Activated T-cell treated with anti-CD3 and anti-CD28 coated beads, Interleukin-2, amount 50 U/mL, for 24 hours (primary cell): Measurements from ENCODE around the gene RNF208.

Experiments
- DNase-seq: peaks from one replicate; pipeline ENCODE4 v3.0.0-alpha.2; 2020
- H3K27ac Mint-ChIP-seq: 2 replicates; pipeline ENCODE4 v1.8.0; 2020; ENCODE audit warnings: mild to moderate bottlenecking, mixed read lengths
- H3K27me3 Mint-ChIP-seq: 2 replicates; pipeline ENCODE4 v1.8.0; 2020; ENCODE audit warnings: mixed read lengths
- H3K36me3 Mint-ChIP-seq: 2 replicates; pipeline ENCODE4 v1.8.0; 2020; ENCODE audit warnings: low read depth, mixed read lengths
- H3K4me1 Mint-ChIP-seq: 2 replicates; pipeline ENCODE4 v1.8.0; 2020; ENCODE audit warnings: low read depth, mixed read lengths
- H3K4me3 Mint-ChIP-seq: 2 replicates; pipeline ENCODE4 v1.8.0; 2020; ENCODE audit warnings: mild to moderate bottlenecking, moderate library complexity, mixed read lengths
- H3K9me3 Mint-ChIP-seq: 2 replicates; pipeline ENCODE4 v1.8.0; 2020; ENCODE audit warnings: mixed read lengths

Gene RNF208

DNA sequence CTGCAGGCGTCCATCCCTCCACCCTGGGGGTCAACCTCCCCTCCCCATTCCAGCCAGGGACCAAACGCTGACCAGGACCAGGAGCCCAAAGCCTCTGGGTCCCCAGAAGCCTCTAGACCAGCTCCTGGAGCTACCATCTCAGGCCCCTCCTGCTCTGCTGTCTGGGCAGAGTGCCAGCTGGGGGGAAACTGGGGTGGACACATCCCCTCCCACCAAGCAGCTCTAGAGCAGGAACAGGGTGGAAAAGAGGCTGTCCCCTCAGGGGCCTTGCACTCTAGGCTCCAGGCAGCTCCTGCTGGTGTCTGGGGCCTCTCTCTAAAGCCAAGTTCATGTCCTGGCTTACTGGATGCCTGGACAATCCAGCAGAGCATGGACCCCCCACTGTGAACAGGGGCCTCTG lies 29.2 kb downstream of the RNF208 start:
- Mint-ChIP-seq H3K36me3 (peaks cover 31% of the 10 kb centered on the region), H3K4me3 (no peak overlapping the region), H3K9me3 (no peaks in the 10 kb centered on the region), H3K27me3 (no peaks in the 10 kb centered on the region), H3K27ac (no peak overlapping the region), H3K4me1 (peaks cover 24% of the 10 kb centered on the region)
- DNase-seq: no peak

DNA sequence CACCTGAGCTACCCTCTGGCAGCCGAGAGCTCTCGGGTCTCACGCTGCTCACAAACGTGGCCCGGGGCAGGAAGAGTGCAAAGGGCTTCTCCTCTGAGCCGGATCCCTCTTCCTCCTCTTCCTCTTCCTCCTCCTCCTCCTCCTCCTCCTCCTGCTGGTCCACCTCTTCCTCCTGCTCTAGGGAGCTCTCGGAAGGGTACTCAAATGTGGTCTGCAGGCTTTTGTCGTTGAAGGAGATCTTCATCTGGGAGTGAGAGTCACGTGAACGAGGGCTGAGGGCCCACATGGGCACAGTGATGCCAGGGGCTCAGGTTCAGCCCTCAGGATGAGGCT lies 29.6 kb downstream of the RNF208 start:
- Mint-ChIP-seq H3K36me3 (peaks cover 35% of the 10 kb centered on the region), H3K27me3 (no peaks in the 10 kb centered on the region), H3K4me3 (no peak overlapping the region), H3K4me1 (peaks cover 26% of the 10 kb centered on the region), H3K27ac (no peak overlapping the region), H3K9me3 (no peaks in the 10 kb centered on the region)
- DNase-seq: no peak

DNA sequence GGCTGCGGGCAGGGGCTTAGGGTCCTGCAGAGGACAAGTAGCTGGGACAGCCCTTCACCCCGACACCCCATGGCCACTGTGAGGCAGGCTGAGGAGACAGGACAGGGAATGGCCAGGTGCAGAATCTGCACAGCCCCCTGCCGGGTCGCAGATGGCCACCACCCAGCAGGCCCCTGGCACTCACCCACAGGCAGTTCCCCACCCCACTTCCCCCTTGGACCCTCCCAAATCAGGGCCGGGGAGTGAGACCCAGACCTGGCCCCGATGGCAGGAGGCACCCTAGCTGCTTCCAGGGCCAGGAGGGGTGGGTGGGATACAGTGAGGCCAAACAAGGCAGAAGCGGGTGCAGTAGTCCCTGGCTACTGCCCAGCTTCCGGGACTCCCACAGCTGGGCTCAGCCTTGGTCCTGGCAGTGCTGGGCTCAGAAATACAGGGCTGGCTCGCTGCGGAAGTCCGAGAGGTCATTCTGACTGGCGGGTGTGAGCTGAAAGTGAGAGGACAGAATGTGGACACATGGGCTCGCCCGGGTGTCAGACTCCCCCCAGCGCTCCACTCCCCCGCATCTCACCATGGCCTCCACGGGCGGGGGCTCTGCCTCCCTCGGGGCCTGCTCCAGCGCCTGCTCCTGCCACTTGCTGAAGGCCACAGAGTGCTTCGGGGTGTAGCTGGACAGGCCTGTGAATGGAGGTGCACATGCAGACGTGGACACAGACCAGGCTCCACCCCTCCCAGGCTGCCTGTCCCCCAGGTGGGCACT lies 30.2 kb downstream of the RNF208 start:
- Mint-ChIP-seq H3K27me3 (no peaks in the 10 kb centered on the region), H3K27ac (peak overlapping the region; percentile 40), H3K36me3 (peaks cover 41% of the 10 kb centered on the region), H3K9me3 (no peaks in the 10 kb centered on the region), H3K4me3 (no peak overlapping the region), H3K4me1 (peaks cover 31% of the 10 kb centered on the region)
- DNase-seq: no peak

DNA sequence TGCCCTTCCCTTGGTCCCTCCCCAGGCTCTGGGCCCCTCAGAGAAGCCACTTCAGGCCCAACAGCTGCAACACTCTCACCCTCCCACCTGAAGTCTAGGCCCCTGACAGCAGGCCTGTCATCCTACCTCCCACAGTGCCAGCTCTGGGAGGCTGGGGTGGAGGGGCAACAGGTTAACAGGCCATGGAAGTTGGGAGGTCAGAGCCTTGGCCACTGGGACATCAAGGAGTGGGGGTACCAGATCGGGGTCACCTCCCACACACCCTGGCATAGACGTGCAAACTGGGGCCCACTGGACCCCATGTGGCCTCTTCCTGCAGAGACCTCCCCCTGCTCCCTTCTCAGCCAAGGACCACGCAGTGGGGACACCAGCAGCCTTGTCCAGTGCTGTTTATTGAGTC lies 30.8 kb downstream of the RNF208 start:
- Mint-ChIP-seq H3K4me1 (peaks cover 37% of the 10 kb centered on the region), H3K36me3 (peaks cover 47% of the 10 kb centered on the region), H3K9me3 (no peaks in the 10 kb centered on the region), H3K27me3 (no peaks in the 10 kb centered on the region), H3K27ac (peak overlapping the region; percentile 40), H3K4me3 (no peak overlapping the region)
- no peak for DNase-seq

- peak overlapping the region; percentile 97 for H3K27ac Mint-ChIP-seq
- no peaks in the 10 kb centered on the region for H3K9me3 Mint-ChIP-seq
- peaks cover 55% of the 10 kb centered on the region for H3K36me3 Mint-ChIP-seq
- H3K4me3 Mint-ChIP-seq: peak overlapping the region; percentile 96
- H3K27me3 Mint-ChIP-seq: no peaks in the 10 kb centered on the region
- no peak for DNase-seq
- peaks cover 45% of the 10 kb centered on the region for H3K4me1 Mint-ChIP-seq
Observed at GRCh38 chr9:137190315-137190856, 31.7 kb downstream of the RNF208 start.

DNA sequence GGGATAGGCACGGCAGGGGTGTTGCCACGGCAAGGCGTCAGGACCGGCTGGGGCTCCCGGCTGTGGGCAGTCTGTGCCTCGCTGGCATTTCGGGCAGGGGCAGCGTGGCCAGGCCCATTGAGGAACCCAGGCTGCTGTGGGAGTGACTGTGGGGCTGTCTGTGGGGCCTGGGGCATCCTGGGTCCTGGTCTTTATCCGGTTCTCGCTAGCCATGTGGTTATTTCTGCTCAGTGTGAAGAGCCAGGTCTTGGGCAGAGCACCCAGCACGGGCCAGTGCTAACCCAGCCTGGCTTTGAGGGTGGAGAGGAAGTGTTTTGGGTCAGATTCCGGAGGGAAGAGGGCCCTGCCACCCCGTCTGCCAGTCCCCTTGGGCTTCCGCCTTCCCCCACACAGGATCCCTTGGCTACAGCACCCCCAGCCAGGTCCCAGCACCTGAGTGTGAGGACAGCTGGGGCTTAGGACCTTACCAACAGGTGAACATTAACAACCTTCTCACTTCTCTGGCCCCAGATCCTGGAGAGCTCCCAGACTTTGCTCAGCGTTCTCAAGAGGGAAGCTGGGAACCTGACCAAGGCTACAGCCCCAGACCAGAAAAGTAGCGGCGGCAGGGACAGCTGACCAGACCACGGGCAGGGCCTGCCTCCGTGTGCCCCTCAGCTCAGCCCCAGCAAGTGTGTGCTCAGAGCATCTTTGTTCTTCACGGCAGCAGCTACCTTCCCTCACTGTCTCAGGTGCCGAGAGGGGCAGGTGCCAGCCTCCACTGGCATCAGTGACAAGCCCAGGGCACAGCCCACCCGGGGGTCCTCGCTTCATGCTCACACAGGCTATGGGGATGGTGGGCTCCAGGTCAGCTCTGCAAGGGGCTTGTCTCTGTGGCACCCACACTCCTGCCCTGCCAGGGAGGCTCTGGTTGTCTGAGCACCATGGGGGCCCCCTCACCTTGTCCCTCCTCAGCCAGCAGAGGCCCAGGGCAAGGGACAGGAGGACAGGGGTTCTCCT lies 32.4 kb downstream of the RNF208 start:
- peaks cover 59% of the 10 kb centered on the region for H3K36me3 Mint-ChIP-seq
- H3K27ac Mint-ChIP-seq: peak overlapping the region; percentile 97
- peak overlapping the region; percentile 96 for H3K4me3 Mint-ChIP-seq
- H3K9me3 Mint-ChIP-seq: no peaks in the 10 kb centered on the region
- peaks cover 47% of the 10 kb centered on the region for H3K4me1 Mint-ChIP-seq
- H3K27me3 Mint-ChIP-seq: no peaks in the 10 kb centered on the region
- DNase-seq: no peak

DNA sequence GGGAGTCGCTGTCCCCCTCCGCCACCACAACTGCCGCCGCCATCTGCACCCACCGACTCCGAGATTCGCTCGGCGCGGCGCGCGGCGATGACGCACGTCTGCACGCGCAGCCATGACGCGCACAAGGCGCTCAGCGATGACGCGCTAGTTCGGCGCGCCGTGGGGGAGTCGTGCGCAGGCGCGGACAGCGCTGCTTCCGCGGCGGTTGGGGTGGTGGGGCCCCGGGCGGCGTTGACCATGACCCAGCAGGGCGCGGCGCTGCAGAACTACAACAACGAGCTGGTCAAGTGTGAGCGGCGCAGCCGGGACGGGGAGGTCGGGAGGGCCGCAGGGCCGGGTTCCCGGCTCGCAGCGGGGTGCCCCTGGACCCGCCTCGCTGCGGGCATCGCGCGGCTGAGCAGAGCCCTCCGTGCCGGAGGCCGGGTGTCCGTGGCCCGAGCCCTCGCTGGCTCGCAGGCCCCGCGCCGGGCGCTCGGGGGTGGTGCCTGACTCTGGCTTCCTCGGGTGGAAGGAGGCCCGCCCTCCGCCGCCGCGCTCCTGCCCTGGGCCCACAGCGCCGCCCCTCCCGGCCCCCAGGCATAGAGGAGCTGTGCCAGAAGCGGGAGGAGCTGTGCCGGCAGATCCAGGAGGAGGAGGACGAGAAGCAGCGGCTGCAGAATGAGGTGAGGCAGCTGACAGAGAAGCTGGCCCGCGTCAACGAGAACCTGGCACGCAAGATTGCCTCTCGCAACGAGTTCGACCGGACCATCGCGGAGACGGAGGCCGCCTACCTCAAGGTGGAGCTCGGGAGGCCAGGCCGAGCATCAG lies 33.3 kb downstream of the RNF208 start, which contains the start of the genes ANAPC2 and SSNA1:
TSS of gene ANAPC2 (minus strand) at position 71 of the 807 bp plus-strand sequence. CDS start at position 43, 28 bp downstream.
TSS of gene SSNA1 (plus strand) at position 187 of the 807 bp plus-strand sequence. CDS start at position 238, 51 bp downstream.
- Mint-ChIP-seq H3K27ac (peak within 1 kb of the TSS; percentile 97), H3K27me3 (no peaks in the 10 kb centered on the region), H3K36me3 (peaks cover 68% of the 10 kb centered on the region), H3K9me3 (no peaks in the 10 kb centered on the region), H3K4me3 (peak within 1 kb of the TSS; percentile 96), H3K4me1 (peaks cover 49% of the 10 kb centered on the region)
- peak; percentile 98 for DNase-seq

- Mint-ChIP-seq H3K4me1 (peaks cover 49% of the 10 kb centered on the region), H3K9me3 (no peaks in the 10 kb centered on the region), H3K4me3 (peak overlapping the region; percentile 96), H3K36me3 (peaks cover 74% of the 10 kb centered on the region), H3K27ac (peak overlapping the region; percentile 93), H3K27me3 (no peaks in the 10 kb centered on the region)
- DNase-seq: no peak
Observed at GRCh38 chr9:137188086-137188489, 34.0 kb downstream of the RNF208 start.

DNA sequence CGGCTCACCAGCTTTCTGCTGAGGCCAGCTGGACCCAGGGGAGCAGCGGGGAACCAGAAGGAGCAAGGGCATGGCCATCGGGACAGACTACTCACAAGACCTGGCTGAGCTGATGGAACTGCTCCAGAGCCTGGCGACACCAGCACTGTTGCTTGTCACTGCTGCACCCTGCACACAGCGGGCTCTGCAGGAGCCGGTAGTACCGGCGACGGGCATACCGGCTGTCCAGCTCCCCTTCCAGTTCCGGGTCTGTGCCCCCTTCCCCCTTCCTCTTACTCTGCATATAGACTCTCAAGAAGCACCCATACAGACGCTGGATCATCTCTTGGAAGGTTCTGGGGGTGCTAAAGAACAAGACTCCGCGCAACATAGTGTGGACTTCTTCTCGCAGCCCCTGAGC lies 34.7 kb downstream of the RNF208 start:
- DNase-seq: no peak
- Mint-ChIP-seq H3K4me1 (peaks cover 49% of the 10 kb centered on the region), H3K27me3 (no peaks in the 10 kb centered on the region), H3K36me3 (peaks cover 79% of the 10 kb centered on the region), H3K27ac (peak overlapping the region; percentile 93), H3K4me3 (peak overlapping the region; percentile 96), H3K9me3 (no peaks in the 10 kb centered on the region)

DNA sequence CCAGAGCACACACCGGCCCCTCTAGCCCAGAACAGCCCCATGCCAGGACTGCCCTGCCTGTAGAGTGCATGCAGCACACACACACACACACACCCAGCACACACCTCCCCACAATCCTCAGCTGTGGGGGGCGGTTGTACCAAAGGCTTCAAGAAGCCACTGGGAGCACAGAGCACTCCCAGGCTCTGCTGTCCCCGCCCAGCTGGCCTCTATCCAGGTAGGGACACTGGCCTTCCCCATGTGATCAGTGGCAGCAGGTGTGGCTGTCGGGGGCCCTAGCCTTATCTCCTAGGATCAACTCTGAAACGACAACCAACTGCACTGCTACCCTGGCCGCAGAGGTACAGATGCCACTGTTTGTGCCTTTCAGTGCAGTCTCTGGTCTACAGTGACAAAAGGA lies 35.7 kb downstream of the RNF208 start:
- peak overlapping the region; percentile 68 for H3K27ac Mint-ChIP-seq
- H3K9me3 Mint-ChIP-seq: no peaks in the 10 kb centered on the region
- H3K4me1 Mint-ChIP-seq: peaks cover 49% of the 10 kb centered on the region
- peaks cover 86% of the 10 kb centered on the region for H3K36me3 Mint-ChIP-seq
- no peaks in the 10 kb centered on the region for H3K27me3 Mint-ChIP-seq
- no peak for DNase-seq
- peak overlapping the region; percentile 96 for H3K4me3 Mint-ChIP-seq

- Mint-ChIP-seq H3K27ac (no peak overlapping the region), H3K4me1 (peaks cover 46% of the 10 kb centered on the region), H3K9me3 (no peaks in the 10 kb centered on the region), H3K4me3 (peak overlapping the region; percentile 96), H3K27me3 (no peaks in the 10 kb centered on the region), H3K36me3 (peaks cover 86% of the 10 kb centered on the region)
- DNase-seq: no peak
Observed at GRCh38 chr9:137185921-137186320, 36.1 kb downstream of the RNF208 start.

DNA sequence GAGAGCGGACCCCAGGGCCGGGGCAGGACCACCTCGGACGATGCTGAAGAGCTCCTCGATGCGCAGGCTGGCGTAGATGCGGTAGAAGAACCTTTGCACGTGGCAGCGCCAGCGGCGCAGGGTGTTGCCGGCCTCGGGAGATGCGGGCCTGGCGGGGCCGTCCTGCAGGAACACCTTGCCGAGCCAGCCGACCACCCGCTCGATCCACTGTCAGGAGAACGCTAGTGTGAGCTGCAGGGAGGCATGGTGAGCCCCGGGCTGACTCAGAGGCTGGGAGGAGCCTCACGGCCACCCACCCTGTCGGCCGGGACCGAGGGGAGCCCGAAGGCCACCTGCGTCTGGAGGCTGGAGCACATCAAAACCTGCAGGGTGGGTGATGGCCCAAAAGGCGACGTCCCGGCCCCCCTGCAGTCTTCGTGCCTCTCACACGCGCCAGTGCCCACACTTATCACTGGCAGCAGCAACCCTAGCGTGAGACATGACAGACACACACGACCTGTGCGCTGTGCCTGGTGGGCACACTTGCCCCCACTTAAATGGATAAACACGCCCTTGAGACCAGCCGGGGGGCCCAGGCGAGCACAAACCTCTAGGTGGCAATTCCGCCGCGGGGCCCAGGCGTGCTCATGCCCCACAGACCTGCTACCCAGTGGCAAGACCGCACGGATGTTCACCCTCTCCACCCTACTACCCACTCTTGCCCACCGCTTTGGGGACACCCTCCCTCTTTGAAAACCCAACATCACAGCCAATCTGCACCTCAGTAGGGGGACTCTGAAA lies 37.0 kb downstream of the RNF208 start:
- DNase-seq: no peak
- no peaks in the 10 kb centered on the region for H3K9me3 Mint-ChIP-seq
- H3K36me3 Mint-ChIP-seq: peaks cover 82% of the 10 kb centered on the region
- H3K4me3 Mint-ChIP-seq: no peak overlapping the region
- H3K27me3 Mint-ChIP-seq: no peaks in the 10 kb centered on the region
- H3K4me1 Mint-ChIP-seq: peaks cover 39% of the 10 kb centered on the region
- no peak overlapping the region for H3K27ac Mint-ChIP-seq

DNA sequence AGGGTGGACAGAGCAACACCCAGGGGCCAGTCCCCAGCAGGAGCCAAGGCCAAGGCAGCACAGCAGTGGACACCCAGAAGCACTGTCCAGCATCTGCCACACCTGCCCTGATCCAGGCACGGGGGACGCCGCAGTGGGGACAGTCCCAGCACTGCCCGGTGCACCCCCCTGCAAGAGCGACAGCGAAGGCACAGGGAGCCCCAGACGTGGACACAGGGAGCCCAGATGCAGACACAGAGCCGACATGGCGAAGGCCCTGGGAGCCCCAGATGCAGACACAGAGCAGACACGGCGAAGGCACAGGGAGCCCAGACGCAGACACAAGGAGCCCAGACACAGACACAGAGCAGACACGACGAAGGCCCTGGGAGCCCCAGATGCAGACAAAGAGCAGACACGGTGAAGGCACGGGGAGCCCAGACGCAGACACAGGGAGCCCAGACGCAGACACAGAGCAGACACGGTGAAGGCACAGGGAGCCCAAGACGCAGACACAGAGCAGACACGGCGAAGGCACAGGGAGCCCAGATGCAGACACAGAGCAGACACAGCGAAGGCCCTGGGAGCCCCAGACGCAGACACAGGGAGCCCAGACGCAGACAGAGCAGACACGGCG lies 38.0 kb downstream of the RNF208 start:
- H3K4me3 Mint-ChIP-seq: no peak overlapping the region
- peaks cover 83% of the 10 kb centered on the region for H3K36me3 Mint-ChIP-seq
- DNase-seq: no peak
- peaks cover 29% of the 10 kb centered on the region for H3K4me1 Mint-ChIP-seq
- no peak overlapping the region for H3K27ac Mint-ChIP-seq
- H3K9me3 Mint-ChIP-seq: no peaks in the 10 kb centered on the region
- no peaks in the 10 kb centered on the region for H3K27me3 Mint-ChIP-seq
